NCI-H345 (cell line): ENCODE data around the gene BICDL2.
A peak's percentile ranks its signal among the peaks of the same experiment; 100 is the strongest.

Experiments
- DNase-seq: peaks from one replicate; lab custom pipeline; 2025; lab: John Stamatoyannopoulos, UW

The BICDL2 gene

DNA sequence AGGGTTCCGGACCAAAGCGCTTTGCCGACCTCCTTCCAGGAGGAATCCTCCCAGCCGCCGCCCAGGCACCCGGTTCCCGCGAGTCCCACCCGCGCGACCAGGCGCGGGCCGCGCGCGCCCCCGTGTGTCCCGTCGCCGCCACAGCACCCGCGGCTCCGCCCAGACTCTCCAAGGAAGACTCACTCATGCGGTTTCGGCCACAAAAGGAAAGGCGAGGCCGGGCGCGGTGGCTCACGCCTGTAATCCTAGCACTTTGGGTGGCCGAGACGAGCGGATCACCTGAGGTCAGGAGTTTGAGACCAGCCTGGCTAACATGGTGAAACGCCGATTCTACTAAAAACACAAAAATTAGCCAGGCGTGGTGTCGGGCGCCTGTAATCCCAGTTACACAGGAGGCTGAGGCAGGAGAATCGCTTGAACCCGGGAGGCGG lies 53.0 kb downstream of the BICDL2 start:
- peak; percentile 84 for DNase-seq

DNA sequence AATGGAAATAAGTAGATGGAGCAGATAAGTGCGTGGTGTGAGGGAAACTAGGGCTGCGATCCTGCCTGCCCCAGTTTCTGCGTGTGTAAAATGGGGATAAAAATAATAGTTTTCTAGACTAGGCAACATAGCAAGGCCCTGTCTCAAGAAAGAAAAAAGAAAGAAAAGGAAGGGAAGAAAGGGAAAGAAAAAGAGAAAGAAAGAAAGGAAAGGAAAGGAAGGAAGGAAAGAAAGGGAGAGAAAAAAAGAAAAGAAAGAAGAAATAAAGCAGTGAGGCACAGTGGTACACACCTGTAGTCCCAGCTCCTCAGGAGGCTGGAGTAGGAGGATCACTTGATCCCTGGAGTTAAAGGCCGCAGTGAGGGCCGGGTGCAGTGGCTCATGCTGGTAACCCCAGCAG lies 54.3 kb downstream of the BICDL2 start:
- DNase-seq: no peak

DNA sequence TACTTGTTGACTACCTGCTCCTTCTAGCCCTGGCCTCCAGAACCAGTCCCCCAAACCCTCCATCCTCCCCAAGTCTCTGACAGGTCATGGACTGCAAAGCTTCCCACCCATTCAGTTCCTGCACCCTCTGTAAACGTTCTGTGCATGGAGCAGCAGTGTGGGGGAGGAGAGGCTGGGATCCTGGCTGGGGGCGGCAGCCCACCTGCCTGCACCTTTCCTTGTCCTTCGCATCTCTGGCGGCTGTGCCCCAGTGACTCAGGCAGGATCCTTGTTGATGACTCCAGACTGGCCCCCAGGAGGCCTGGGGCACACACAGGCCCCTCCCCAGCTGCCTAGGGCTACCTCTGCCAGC lies 54.9 kb downstream of the BICDL2 start:
- DNase-seq: no peak

DNA sequence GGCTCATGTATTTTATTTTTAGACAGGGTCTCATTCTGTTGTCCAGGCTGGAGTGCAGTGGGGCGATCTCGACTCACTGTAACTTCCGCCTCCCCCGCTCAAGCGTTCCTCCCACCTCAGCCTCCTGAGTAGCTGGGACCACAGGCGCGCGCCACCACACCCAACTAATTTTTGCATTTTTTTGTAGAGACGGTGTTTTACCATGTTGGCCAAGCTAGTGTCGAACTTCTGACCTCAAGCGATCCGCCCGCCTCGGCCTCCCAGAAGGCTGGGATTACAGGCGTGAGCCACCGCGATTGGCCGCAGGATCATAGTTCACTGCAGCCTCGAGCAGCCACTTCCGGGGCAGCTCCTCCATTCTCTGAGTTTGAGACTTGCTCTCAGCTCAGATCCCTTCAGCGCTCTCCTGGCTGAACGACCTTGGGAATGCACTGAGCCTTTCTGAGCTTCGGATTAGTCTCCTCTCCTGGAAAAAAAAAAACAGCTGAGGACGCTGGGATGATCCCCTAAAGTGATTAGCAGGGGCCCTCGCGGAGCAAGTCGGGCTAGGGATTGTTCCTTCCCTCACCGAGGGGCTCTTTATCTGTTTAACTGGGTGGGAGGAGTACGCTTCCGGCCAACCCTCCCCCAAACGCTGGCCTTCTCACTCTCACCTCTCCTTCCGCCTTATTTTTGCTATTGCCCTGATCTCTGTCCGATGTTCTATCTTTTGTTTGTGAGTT lies 55.4 kb downstream of the BICDL2 start:
- DNase-seq: no peak

DNA sequence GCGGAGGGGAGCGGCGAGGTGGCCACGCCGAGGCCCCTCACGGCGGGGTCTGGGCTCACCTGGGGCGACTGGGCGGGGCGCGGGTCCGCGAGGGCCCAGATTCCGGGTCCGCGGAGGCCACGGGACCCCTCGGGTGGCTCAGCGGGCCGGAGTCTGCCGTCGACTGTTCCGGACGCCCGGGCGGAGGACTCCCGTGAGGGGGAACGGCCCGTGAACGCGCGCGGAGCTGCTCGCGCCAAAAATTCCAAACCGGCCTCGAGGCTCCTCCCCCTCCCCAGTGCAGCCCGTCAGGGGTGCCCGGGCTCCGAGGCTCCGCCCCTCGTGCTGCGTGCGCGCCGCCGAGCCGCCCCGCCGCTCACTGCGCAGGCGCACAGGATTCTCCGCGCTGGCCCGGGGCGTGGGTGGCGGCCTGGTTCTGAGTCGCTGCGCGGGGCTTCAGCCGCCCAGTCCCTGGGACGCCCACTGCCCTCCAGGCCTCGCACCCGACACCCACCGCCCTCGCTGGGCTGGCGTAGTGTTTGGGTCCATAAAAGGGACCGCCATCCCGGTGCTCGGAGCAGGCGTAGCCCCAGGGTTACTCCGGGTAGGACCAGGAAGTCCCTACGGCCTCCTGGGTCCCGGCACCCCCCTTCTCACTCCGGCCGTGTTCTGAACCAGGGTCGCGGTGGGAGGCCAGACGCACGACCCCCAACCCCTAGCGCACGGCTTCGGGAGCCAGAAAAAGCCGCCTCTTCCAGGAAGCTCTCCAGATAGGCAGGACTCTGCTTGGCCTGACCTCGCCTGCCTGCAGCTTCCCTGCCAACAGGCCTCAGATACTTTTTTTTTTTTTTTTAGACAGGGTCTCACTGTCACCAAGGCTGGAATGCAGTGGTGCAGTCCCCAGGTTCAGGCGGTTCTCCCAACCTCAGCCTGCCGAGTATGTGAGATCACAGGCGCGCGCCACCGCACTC lies 56.2 kb downstream of the BICDL2 start, which contains the start of gene PKMYT1:
PKMYT1 (minus strand) TSS at position 220 of the 950 bp plus-strand sequence. CDS start 789 bp downstream, outside the sequence.
- DNase-seq: peak; percentile 90

DNA sequence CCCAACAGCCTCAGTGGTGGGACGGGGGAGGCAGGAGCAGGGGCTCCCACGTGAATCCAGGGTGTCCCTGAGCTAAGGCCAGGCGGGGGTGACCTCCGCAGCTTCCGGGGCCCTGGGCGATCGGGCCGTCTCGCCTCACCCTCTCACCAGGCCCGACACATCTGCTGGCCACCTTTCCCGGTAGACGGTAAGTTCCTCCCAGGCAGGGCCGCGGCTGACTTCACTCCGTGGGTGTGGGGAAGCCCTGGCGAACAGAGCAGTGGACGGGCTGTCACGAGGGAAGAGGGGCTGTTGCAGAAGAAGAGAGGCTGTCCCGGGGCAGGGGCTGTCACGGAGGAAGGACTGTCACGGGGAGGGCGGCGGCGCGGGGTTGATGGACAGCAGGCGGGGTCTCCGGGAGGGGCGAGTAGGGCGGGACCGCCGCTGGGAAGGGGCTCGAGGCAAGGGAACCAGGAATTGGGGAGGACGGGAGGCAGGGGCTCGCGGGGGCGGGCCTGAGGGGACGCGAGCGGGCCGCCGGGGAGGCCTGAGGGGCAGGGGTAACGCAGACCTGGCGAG lies 57.0 kb downstream of the BICDL2 start:
- DNase-seq: no peak
